A549 treated with AZD9567 at 1 μM for 4 hours (cell line): Measurements from ENCODE around the gene HOPX. TPM values are rescaled to one million over a fixed set of nuclear protein-coding genes. Genes with fewer than 3 reads are reported as not detected.

ENCODE experiments used
- total RNA-seq: library from RNA; stranded (reverse); fragments of 200-300 nt; extraction: Qiagen RNA extraction; gene quantifications from 5 replicates; pipeline ENCODE4 v1.2.3, GENCODE V29; 2022; ENCODE audit not compliant: insufficient read depth

HOPX gene, protein sequence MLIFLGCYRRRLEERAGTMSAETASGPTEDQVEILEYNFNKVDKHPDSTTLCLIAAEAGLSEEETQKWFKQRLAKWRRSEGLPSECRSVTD
- total RNA-seq, result not detected in 5 replicates

DNA sequence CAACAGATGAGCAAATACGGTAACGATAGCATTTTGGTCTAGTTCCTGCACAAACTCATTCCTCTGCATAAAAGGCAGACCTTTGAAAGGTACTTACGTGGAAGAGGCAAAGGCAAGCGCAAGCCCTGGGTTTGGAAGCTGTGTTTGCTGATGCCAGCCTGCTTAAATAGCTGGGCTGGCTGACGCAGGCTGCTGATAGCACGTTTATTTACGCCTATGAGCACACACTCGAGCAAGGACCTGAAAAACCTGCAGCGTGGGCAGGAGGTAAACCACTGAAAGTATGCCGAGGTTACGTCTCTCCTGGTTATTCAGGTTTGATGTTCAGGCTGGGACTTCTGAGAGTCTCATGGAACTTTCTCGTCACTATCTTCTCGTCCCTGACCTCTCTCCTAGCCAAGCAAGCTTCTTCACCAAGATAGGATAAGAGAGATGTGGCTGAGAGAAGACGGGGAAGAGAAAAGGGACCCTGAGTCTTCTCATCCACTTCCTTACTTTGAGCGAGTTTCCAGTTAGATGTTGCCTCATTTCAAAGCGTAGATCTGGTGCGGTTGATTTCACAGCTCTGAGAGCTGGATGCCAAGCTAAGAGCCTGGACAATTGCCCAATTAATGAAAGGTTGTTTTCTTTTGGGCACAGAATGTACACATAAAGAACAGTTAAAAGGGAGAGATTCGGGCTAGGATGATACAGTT, at the start of gene HOPX:
Gene HOPX, minus strand, starts transcription at position 139 of the 695 bp plus-strand sequence. CDS start 23,480 bp downstream, outside the sequence.

Other genes with a start within 250 kb of the HOPX start
- gene PPAT, start 245.7 kb downstream of the HOPX start, total RNA-seq, result 17.7 to 25.5 TPM (median 20.5 TPM) in 5 replicates
- gene PAICS, start 245.0 kb downstream of the HOPX start, total RNA-seq, result 122 to 130 TPM (median 126 TPM) in 5 replicates
- gene SRP72, start 213.7 kb downstream of the HOPX start, total RNA-seq, result 45.0 to 59.2 TPM (median 47.4 TPM) in 5 replicates
- gene ARL9, start 175.5 kb downstream of the HOPX start, total RNA-seq, result not detected in 5 replicates
- gene SPINK2, start 140.4 kb upstream of the HOPX start, total RNA-seq, result 0.16 TPM in 1 of 5 replicates, not detected in the others
- gene REST, start 226.6 kb upstream of the HOPX start, total RNA-seq, result 7.3 to 12.0 TPM (median 8.4 TPM) in 5 replicates